Measurements from ENCODE around the gene OLFML2A.

DNA sequence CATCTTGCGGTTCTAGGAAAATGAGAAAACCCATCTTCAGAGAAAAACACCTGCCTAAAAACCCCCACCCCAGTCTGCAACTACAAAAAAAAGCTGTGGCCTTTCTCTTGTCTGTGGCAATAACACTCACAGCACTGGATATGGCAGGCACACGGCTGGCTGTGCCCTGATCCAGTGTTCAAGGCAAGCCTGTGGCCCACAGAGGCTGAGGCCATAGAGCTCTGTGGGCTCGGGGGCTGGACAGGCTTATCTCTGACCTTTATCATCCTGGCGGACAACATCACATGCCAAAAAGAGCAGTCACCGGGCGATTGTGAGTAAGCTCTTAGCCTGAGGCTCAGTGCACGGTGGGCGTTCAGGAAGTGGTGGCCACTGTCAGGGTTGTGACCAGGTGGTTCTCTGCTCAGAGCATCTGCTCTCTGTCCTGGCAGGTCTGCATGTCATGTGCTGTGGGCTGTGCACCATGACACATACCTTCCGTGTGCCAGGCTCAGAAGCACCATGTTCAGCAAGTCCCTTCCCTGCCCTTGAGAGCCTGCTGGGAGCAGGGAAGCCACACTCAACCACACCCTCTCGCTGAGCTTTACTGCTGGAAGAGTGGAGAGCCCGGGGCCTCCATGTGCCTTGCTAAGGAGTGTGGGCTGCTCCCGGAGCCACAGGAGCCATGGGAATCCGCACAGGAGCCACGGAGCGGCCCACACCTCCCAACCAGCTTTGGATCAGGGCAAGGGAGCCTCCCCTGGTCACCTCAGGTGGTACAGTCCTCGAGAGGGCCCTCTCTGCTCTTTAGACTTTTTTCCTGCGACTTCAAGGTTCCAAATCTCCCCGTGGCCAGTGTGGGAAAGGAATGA lies 41.7 kb downstream of the OLFML2A start:
- TF ChIP-seq, protein P1, sequence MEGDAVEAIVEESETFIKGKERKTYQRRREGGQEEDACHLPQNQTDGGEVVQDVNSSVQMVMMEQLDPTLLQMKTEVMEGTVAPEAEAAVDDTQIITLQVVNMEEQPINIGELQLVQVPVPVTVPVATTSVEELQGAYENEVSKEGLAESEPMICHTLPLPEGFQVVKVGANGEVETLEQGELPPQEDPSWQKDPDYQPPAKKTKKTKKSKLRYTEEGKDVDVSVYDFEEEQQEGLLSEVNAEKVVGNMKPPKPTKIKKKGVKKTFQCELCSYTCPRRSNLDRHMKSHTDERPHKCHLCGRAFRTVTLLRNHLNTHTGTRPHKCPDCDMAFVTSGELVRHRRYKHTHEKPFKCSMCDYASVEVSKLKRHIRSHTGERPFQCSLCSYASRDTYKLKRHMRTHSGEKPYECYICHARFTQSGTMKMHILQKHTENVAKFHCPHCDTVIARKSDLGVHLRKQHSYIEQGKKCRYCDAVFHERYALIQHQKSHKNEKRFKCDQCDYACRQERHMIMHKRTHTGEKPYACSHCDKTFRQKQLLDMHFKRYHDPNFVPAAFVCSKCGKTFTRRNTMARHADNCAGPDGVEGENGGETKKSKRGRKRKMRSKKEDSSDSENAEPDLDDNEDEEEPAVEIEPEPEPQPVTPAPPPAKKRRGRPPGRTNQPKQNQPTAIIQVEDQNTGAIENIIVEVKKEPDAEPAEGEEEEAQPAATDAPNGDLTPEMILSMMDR (conservative IDR thresholded peaks at IDR 0.05 in 1 of 2, IDR thresholded peaks at IDR 0.05 in 1 of 2; ENCODE audit: low read depth in 1 of 2, low read length in 2 of 2) = no peak
- TF ChIP-seq EZH2 (IDR thresholded peaks at IDR 0.05; ENCODE audit: low read length, missing control alignments) = no peak

Measured in fibroblast of lung (primary cell).